Esophagus squamous epithelium (tissue), 5 donors: Measurements from ENCODE around the gene ANKS1B. TPM values are rescaled to one million over a fixed set of nuclear protein-coding genes. Genes with fewer than 3 reads are reported as not detected.

ENCODE experiments used
- DNase-seq: peaks from one replicate; lab custom pipeline; 2025; lab: John Stamatoyannopoulos, UW
- H3K27ac ChIP-seq, 4 donors: fragments of 200-600 bp; sonication (generic); one replicate each; pipeline ENCODE4 v1.5.1; 2016 to 2019; ENCODE audit warnings: mild to moderate bottlenecking in 1 of 4
- H3K27me3 ChIP-seq, 4 donors: fragments of 200-600 bp; sonication (generic); 1 replicate in 3 of 4; 2 replicates in 1 of 4; pipeline versions ENCODE4 v1.5.1 to v1.6.0; 2017 to 2021; ENCODE audit warnings: antibody characterized with exemption in 1 of 4
- H3K36me3 ChIP-seq, 3 donors: fragments of 200-600 bp; sonication (generic); one replicate each; pipeline ENCODE4 v1.5.1; 2016 to 2019
- H3K4me1 ChIP-seq, 3 donors: fragments of 200-600 bp; sonication (generic); one replicate each; pipeline ENCODE4 v1.5.1; 2017 to 2019
- H3K4me3 ChIP-seq, 4 donors: fragments of 200-600 bp; sonication (generic); 1 replicate in 3 of 4; 2 replicates in 1 of 4; pipeline ENCODE4 v1.5.1; 2016 to 2019; ENCODE audit warnings: mild to moderate bottlenecking in 2 of 4, moderate library complexity in 1 of 4
- H3K9me3 ChIP-seq, 3 donors: fragments of 200-600 bp; sonication (generic); one replicate each; pipeline ENCODE4 v1.5.1; 2016 to 2019
- POLR2A ChIP-seq, 4 donors: fragments of 450-650 bp; IDR thresholded peaks; one replicate each; pipeline ENCODE4 v1.6.1; 2017; ENCODE audit warnings: antibody characterized with exemption in 4 of 4, mild to moderate bottlenecking in 4 of 4, moderate library complexity in 3 of 4
- WGBS, 2 donors: methylation state at CpG; one replicate each; pipeline ENCODE4 v1.1.5; 2018; 5-methylcytosine and 5-hydroxymethylcytosine counted together
- intact Hi-C: fragments of 100-400 bp; cut with DNase I; formaldehyde crosslinking; loops from one replicate; pipeline ENCODE4 v1.15.0; 2022
- total RNA-seq, 4 donors: library from RNA; depleted of rRNA; stranded (reverse); fragments of >200 nt; gene quantifications; one replicate each; pipeline ENCODE4 v1.1.0, GENCODE V29; 2016
- TF ChIP-seq, protein P1 (sequence below), 6 experiments: fragments of 450-650 bp in 4 of 6; fragments of 200-600 bp in 2 of 6; sonication (generic) in 2 of 6; IDR thresholded peaks; one replicate each; pipeline ENCODE4 v1.5.1; 2016 to 2019; ENCODE audit warnings: antibody characterized with exemption in 6 of 6, mild to moderate bottlenecking in 4 of 6, moderate library complexity in 4 of 6
- donor health status: DM: yes; HTN: yes; CAD: no.

ANKS1B gene
- total RNA-seq, 4 donors from 2014 or later, result 1.6 to 15.8 (median 8.1) TPM

GRCh38 chr12:98745578-98746391 is 1239.0 kb downstream of the ANKS1B start:
- WGBS, 2 donors, result 25 to 29% methylated on average over 10 to 11 of the region's 54 CpGs
- intact Hi-C loops, result no loop called here
- Histone ChIP-seq H3K36me3 (no peaks in the 10 kb centered on the region), H3K4me1 (peaks cover 0 to 15% (median 12%) of the 10 kb centered on the region in 3 donors), H3K4me3 (peak overlapping the region; percentile 29 to 69 (median 43)), H3K27me3 (peaks cover 0 to 11% (median 2%) of the 10 kb centered on the region in 4 donors), H3K9me3 (no peaks in the 10 kb centered on the region), H3K27ac (no peak overlapping the region)
- TF ChIP-seq, protein P1, sequence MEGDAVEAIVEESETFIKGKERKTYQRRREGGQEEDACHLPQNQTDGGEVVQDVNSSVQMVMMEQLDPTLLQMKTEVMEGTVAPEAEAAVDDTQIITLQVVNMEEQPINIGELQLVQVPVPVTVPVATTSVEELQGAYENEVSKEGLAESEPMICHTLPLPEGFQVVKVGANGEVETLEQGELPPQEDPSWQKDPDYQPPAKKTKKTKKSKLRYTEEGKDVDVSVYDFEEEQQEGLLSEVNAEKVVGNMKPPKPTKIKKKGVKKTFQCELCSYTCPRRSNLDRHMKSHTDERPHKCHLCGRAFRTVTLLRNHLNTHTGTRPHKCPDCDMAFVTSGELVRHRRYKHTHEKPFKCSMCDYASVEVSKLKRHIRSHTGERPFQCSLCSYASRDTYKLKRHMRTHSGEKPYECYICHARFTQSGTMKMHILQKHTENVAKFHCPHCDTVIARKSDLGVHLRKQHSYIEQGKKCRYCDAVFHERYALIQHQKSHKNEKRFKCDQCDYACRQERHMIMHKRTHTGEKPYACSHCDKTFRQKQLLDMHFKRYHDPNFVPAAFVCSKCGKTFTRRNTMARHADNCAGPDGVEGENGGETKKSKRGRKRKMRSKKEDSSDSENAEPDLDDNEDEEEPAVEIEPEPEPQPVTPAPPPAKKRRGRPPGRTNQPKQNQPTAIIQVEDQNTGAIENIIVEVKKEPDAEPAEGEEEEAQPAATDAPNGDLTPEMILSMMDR (IDR thresholded peaks at IDR 0.05), result no peak
- no peak for TF ChIP-seq POLR2A (IDR thresholded peaks at IDR 0.05)
- no peak for DNase-seq

DNA sequence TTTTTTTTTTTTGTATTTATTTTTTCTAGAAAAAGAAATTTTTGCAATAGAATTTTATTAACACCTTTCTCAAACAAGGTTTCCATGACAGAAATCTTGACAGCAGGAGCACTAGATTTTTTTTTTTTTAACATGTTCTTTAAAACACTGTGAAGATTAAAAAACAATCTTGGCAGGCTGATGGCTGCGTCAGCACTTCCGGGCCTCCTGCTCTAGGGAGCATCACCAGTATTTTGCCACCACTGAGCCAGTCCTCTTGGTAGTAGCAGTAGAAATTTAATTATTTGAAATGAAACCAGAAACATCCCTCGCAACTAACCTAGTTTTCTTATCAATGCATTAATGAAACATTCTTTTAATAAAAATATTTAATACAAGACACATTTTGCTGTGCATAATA is 1240.1 kb downstream of the ANKS1B start:
- Histone ChIP-seq H3K36me3 (no peaks in the 10 kb centered on the region), H3K4me3 (no peak overlapping the region), H3K27ac (no peak overlapping the region), H3K27me3 (peaks cover 0 to 11% (median 2%) of the 10 kb centered on the region in 4 donors), H3K9me3 (no peaks in the 10 kb centered on the region), H3K4me1 (peaks cover 0 to 15% (median 12%) of the 10 kb centered on the region in 3 donors)
- intact Hi-C loops, result no loop called here
- 74 to 81% methylated on average over 3 of the region's 3 CpGs for WGBS, 2 donors
- TF ChIP-seq, protein P1 (IDR thresholded peaks at IDR 0.05), result no peak
- TF ChIP-seq POLR2A (IDR thresholded peaks at IDR 0.05), result no peak
- DNase-seq, result no peak

GRCh38 chr12:98743362-98743953 is 1241.3 kb downstream of the ANKS1B start:
- DNase-seq, result no peak
- no peak overlapping the region for H3K27ac ChIP-seq
- TF ChIP-seq, protein P1 (IDR thresholded peaks at IDR 0.05), result peak in 4 of 6 experiments; percentile 8 to 28 (median 15)
- TF ChIP-seq POLR2A (IDR thresholded peaks at IDR 0.05), result no peak
- H3K36me3 ChIP-seq, result no peaks in the 10 kb centered on the region
- 41 to 43% methylated on average over 4 of the region's 4 CpGs for WGBS, 2 donors
- intact Hi-C loops, result no loop called here
- H3K9me3 ChIP-seq, result no peaks in the 10 kb centered on the region
- H3K4me1 ChIP-seq, result peaks cover 0 to 15% (median 12%) of the 10 kb centered on the region in 3 donors
- H3K4me3 ChIP-seq, result no peak overlapping the region
- peaks cover 0 to 11% (median 2%) of the 10 kb centered on the region in 4 donors for H3K27me3 ChIP-seq

GRCh38 chr12:98741556-98742265 is 1243.0 kb downstream of the ANKS1B start:
- no peaks in the 10 kb centered on the region for H3K36me3 ChIP-seq
- TF ChIP-seq, protein P1 (IDR thresholded peaks at IDR 0.05), result no peak
- TF ChIP-seq POLR2A (IDR thresholded peaks at IDR 0.05), result no peak
- H3K27me3 ChIP-seq, result peaks cover 0 to 11% (median 2%) of the 10 kb centered on the region in 4 donors
- peaks cover 0 to 19% (median 12%) of the 10 kb centered on the region in 3 donors for H3K4me1 ChIP-seq
- no peaks in the 10 kb centered on the region for H3K9me3 ChIP-seq
- no peak overlapping the region for H3K4me3 ChIP-seq
- WGBS, 2 donors, result 74 to 77% methylated on average over 11 to 12 of the region's 12 CpGs
- intact Hi-C loops, result no loop called here
- DNase-seq, result no peak
- no peak overlapping the region for H3K27ac ChIP-seq
